Ovary (tissue), 9 donors: Measurements from ENCODE around the gene SLC6A15. TPM values are rescaled to one million over a fixed set of nuclear protein-coding genes. Genes with fewer than 3 reads are reported as not detected.
A peak's percentile ranks its signal among the peaks of the same experiment; 100 is the strongest.

Experiments used
- DNase-seq, 5 donors: peaks; one replicate each; pipeline ENCODE4 v3.0.0-alpha.2; 2019 to 2020
- H3K27ac ChIP-seq, 2 donors: fragments of 200-600 bp; one replicate each; pipeline versions ENCODE4 v1.5.1 to v1.8.0; 2019 to 2022
- H3K27me3 ChIP-seq: fragments of 200-600 bp; one replicate; pipeline ENCODE4 v1.8.0; 2022
- H3K36me3 ChIP-seq: fragments of 200-600 bp; sonication (generic); one replicate; pipeline ENCODE4 v1.5.1; 2019
- H3K4me1 ChIP-seq: one replicate; pipeline ENCODE4 v1.8.1; 2013; ENCODE audit warnings: mild to moderate bottlenecking, moderate library complexity; ENCODE audit not compliant: insufficient read depth
- H3K4me3 ChIP-seq: fragments of 200-600 bp; sonication (generic); one replicate; pipeline ENCODE4 v1.5.1; 2017
- H3K9me3 ChIP-seq, 2 donors: fragments of 200-600 bp in 1 of 2; sonication (generic) in 1 of 2; one replicate each; pipeline versions ENCODE4 v1.5.1 to v1.8.1; 2013 to 2019; ENCODE audit warnings: mild to moderate bottlenecking in 1 of 2, moderate library complexity in 1 of 2
- EP300 ChIP-seq: sonication (generic); formaldehyde crosslinking; IDR thresholded peaks from one replicate; pipeline ENCODE4 v1.6.1; 2017; ENCODE audit warnings: antibody characterized with exemption
- POLR2A ChIP-seq: fragments of 450-650 bp; IDR thresholded peaks from one replicate; pipeline ENCODE4 v1.6.1; 2017; ENCODE audit warnings: antibody characterized with exemption, mild to moderate bottlenecking, moderate library complexity
- WGBS, 3 donors: extraction: QIAGEN DNeasy Blood & Tissue Kit in 1 of 3; methylation state at CpG; one replicate each; pipeline versions ENCODE4 v1.1.5 to v1.1.7; 2013 to 2017; 5-methylcytosine and 5-hydroxymethylcytosine counted together
- intact Hi-C, 4 donors: fragments of 100-400 bp; cut with DNase I; formaldehyde crosslinking; loops; one replicate each; pipeline versions ENCODE4 v1.11.0 to v1.15.1; 2022 to 2023
- polyA plus RNA-seq, 2 donors: library from polyadenylated mRNA; stranded (reverse); fragments of 200-250 nt in 1 of 2; fragments of 350-450 nt in 1 of 2; fragmentation: Illumina TruSeq in 1 of 2; extraction: RNeasy Lipid Tissue Mini Kit (QIAGEN cat#74804) in 1 of 2; gene quantifications; one replicate each; pipeline ENCODE4 v1.2.3, GENCODE V29; 2013 to 2014
- total RNA-seq, 7 donors: library from RNA; depleted of rRNA in 2 of 7; stranded (reverse); fragments of >200 nt in 2 of 7; fragmentation: NEBNext Ultra II Directional in 3 of 7; extraction: Animal tissue kit (Norgen Biotek cat#: 25700) in 3 of 7; gene quantifications; one replicate each; pipeline versions ENCODE4 v1.1.0 to v1.2.4, GENCODE V29; 2016 to 2023
- TF ChIP-seq, protein P1 (sequence below), 3 donors: fragments of 450-650 bp in 2 of 3; fragments of 200-600 bp in 1 of 3; IDR thresholded peaks; one replicate each; pipeline versions ENCODE4 v1.5.1 to v1.8.0; 2016 to 2022; ENCODE audit warnings: antibody characterized with exemption in 3 of 3, mild to moderate bottlenecking in 1 of 3
- donor health status: DM: no; HTN: no; CAD: no; lungs with moderate emphysema.
- donor health status: DM: no; HTN: no; CAD: no.
- donor health status: Bipolar disorder and iron deficiency.
- donor health status: DM: yes; HTN: yes; CAD: no.
- donor health status: DM: no; HTN: no; CAD: no.
- donor health status: DM: yes; HTN: yes; CAD: no.

SLC6A15 gene
- total and polyA plus RNA-seq, 9 donors, result 0.02 to 1.8 (median 0.37) TPM

DNA sequence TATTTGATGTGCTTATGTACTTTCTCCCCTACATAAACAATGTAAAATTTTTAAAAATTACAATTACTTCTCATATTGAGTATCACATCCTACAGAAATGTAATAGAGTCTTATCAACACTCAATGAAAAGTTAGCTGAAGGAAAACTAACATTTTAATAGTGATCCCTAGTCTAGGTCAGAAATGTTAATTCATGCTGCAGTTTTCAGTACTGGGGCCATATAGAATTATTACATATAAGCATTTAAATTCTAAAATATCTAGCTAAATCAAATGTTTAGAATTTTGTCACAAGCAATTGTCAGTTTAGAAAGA, 37.8 kb downstream of the SLC6A15 start:
- intact Hi-C loops, result loop anchor here in 2 of 4 donors (5.0 to 10.0 kb wide), 2 partner anchors 158 to 160 kb away; partner anchors contain the start of genes LRRIQ1 (in 1 of the 2) and TSPAN19 (in 1 of the 2)
- Histone ChIP-seq H3K4me3 (no peak overlapping the region), H3K27me3 (no peaks in the 10 kb centered on the region), H3K36me3 (no peaks in the 10 kb centered on the region), H3K27ac (no peak overlapping the region), H3K4me1 (no peaks in the 10 kb centered on the region), H3K9me3 (no peaks in the 10 kb centered on the region)
- TF ChIP-seq EP300 (no peak), POLR2A (no peak)
- TF ChIP-seq, protein P1, sequence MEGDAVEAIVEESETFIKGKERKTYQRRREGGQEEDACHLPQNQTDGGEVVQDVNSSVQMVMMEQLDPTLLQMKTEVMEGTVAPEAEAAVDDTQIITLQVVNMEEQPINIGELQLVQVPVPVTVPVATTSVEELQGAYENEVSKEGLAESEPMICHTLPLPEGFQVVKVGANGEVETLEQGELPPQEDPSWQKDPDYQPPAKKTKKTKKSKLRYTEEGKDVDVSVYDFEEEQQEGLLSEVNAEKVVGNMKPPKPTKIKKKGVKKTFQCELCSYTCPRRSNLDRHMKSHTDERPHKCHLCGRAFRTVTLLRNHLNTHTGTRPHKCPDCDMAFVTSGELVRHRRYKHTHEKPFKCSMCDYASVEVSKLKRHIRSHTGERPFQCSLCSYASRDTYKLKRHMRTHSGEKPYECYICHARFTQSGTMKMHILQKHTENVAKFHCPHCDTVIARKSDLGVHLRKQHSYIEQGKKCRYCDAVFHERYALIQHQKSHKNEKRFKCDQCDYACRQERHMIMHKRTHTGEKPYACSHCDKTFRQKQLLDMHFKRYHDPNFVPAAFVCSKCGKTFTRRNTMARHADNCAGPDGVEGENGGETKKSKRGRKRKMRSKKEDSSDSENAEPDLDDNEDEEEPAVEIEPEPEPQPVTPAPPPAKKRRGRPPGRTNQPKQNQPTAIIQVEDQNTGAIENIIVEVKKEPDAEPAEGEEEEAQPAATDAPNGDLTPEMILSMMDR (IDR thresholded peaks at IDR 0.05), result no peak
- DNase-seq, result no peak

DNA sequence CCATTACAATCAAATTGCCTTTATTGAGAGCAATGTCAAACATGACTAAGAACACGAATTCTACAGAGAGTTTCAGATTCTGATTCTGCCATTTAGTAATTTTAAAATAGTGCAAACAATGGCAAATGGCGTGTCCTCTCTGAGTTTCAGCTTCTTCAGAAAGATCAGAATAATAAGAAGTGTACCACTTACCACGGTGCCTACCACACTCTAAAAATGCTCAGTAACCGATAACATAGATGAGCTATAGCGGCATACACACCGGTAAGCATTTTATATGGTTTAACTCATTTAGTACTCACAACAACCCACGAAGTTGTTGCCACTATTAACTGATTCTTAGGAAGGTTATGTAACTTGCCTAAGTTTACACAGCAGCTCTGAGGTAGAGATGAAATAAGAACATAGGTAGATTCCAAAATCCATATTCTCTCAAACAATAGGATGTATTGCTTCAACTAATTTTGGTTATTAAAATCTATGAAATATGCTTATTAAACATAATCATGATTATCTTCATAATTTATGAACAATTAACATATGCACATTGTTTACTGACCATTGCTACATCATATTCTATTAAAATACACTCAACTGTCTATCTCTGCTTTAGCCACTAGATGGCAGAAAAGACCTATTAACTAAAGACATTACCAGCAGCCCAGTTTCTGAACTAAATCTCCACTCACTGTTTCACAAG, 38.3 kb downstream of the SLC6A15 start:
- intact Hi-C loops, result loop anchor here in 2 of 4 donors (5.0 to 10.0 kb wide), 2 partner anchors 158 to 161 kb away; partner anchors contain the start of genes LRRIQ1 (in 1 of the 2) and TSPAN19 (in 1 of the 2)
- DNase-seq, result no peak
- TF ChIP-seq, protein P1 (IDR thresholded peaks at IDR 0.05), result peak in 2 of 3 donors; percentile 25 to 31
- TF ChIP-seq POLR2A, result no peak
- TF ChIP-seq EP300, result no peak
- no peaks in the 10 kb centered on the region for H3K27me3 ChIP-seq
- H3K36me3 ChIP-seq, result no peaks in the 10 kb centered on the region
- H3K27ac ChIP-seq, result no peak overlapping the region
- 42 to 53% (median 52%) methylated on average over 7 of the region's 7 CpGs for WGBS, 3 donors
- H3K4me3 ChIP-seq, result no peak overlapping the region
- no peaks in the 10 kb centered on the region for H3K4me1 ChIP-seq
- no peaks in the 10 kb centered on the region for H3K9me3 ChIP-seq

DNA sequence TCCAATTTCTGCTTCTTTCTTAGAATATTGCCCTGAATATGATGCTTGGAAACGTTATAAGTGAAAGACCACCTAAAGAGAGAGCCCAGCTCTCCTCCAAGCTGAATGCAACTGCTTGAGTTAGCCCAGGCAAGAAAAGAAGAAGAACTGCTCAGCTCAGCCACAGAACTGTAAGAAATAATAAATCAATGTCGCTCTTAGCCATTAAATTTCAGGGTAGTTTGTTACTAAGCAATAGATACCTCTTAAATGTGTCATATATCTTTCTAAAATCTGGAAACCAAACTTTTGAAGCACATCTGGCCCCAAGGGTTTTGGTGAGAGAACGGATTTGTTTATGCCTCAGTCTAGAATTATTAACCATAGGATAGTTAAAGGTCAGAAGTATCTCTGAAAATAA, 50.4 kb downstream of the SLC6A15 start:
- Histone ChIP-seq H3K4me1 (no peaks in the 10 kb centered on the region), H3K36me3 (no peaks in the 10 kb centered on the region), H3K9me3 (no peaks in the 10 kb centered on the region), H3K27ac (no peak overlapping the region), H3K4me3 (no peak overlapping the region), H3K27me3 (no peaks in the 10 kb centered on the region)
- intact Hi-C loops, result no loop called here
- DNase-seq, result no peak
- 57 to 68% (median 57%) methylated on average over 3 of the region's 3 CpGs for WGBS, 3 donors
- TF ChIP-seq POLR2A (no peak), EP300 (no peak)
- TF ChIP-seq, protein P1 (IDR thresholded peaks at IDR 0.05), result no peak

DNA sequence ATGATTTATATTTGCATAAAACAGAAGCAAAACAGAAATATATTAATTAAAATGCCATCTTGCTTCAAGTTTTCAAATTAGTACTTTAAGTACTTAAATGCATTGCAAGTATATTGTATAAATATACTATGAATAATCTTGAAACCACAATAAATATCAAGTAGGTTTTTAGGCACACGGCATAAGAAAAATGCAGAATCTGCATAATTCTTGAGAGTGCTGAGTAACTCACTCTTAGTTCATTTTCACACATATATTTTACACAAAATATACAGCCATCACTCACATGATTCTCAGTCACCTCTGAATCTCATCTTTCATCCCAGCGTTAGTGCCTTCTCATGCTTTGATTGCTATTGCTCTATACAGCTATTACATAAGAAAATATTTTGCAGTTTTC, 51.9 kb downstream of the SLC6A15 start:
- H3K4me3 ChIP-seq, result no peak overlapping the region
- H3K9me3 ChIP-seq, result no peaks in the 10 kb centered on the region
- TF ChIP-seq POLR2A (no peak), EP300 (no peak)
- TF ChIP-seq, protein P1 (IDR thresholded peaks at IDR 0.05), result no peak
- no peaks in the 10 kb centered on the region for H3K27me3 ChIP-seq
- no peaks in the 10 kb centered on the region for H3K4me1 ChIP-seq
- 65 to 86% (median 72%) methylated on average over 2 of the region's 2 CpGs for WGBS, 3 donors
- H3K27ac ChIP-seq, result no peak overlapping the region
- no peak for DNase-seq
- no peaks in the 10 kb centered on the region for H3K36me3 ChIP-seq
- intact Hi-C loops, result no loop called here
